ENCODE data around the gene PSMB11. TPM values are rescaled to one million over a fixed set of nuclear protein-coding genes. Genes with fewer than 3 reads are reported as not detected.
"Not testable (repeated sequence)": the region's sequence is repeated elsewhere in the genome, so short reads cannot be mapped to it uniquely, and the experiment has no call there.

Gene PSMB11
- total and polyA plus RNA-seq, 7 donors = 0.03 to 0.51 TPM; not detected in 5

- Histone ChIP-seq H3K9me3 (no peaks in the 10 kb centered on the region), H3K36me3 (ENCODE audit: insufficient read depth in 1 of 2, low read depth in 1 of 2) (no peaks in the 10 kb centered on the region), H3K27me3 (ENCODE audit: insufficient read depth in 3 of 3, low read length in 2 of 3) (no peaks in the 10 kb centered on the region), H3K4me1 (peaks cover 19% of the 10 kb centered on the region), H3K27ac (peak overlapping the region; percentile 77), H3K4me3 (peak overlapping the region; percentile 66)
- intact Hi-C loops (cut with DNase I) = loop anchor here in 1 of 2 donors (2.0 kb wide), 1 partner anchor 26 kb away; the partner anchor contains the start of gene PSMB5
- ATAC-seq (no peak), DNase-seq (no peak)
- 30 to 38% (median 34%) methylated on average over 3 of the region's 3 CpGs for WGBS, 3 donors
- TF ChIP-seq CTCF (IDR thresholded peaks at IDR 0.05) = no peak
Observed at GRCh38 chr14:23008831-23009230, 33.2 kb upstream of the PSMB11 start.

GRCh38 chr14:23009483-23009938, 32.5 kb upstream of the PSMB11 start:
- Histone ChIP-seq H3K36me3 (ENCODE audit: insufficient read depth in 1 of 2, low read depth in 1 of 2) (no peaks in the 10 kb centered on the region), H3K4me1 (peaks cover 19% of the 10 kb centered on the region), H3K27ac (peak overlapping the region; percentile 77), H3K9me3 (no peaks in the 10 kb centered on the region), H3K4me3 (peak overlapping the region; percentile 66), H3K27me3 (ENCODE audit: insufficient read depth in 3 of 3, low read length in 2 of 3) (no peaks in the 10 kb centered on the region)
- intact Hi-C loops (cut with DNase I) = loop anchor here in 1 of 2 donors (2.0 kb wide), 1 partner anchor 25 kb away; the partner anchor contains the start of gene PSMB5
- ATAC-seq = no peak
- no peak for TF ChIP-seq CTCF (IDR thresholded peaks at IDR 0.05)
- no peak for DNase-seq
- WGBS, 3 donors = 19 to 22% (median 20%) methylated on average over 8 of the region's 8 CpGs

GRCh38 chr14:23009939-23010726, 31.9 kb upstream of the PSMB11 start, which contains the start of gene C14orf93:
C14orf93 (minus strand) TSS chr14:23010143; CDS start chr14:22999023, 11,120 bp downstream.
- no peaks in the 10 kb centered on the region for H3K9me3 ChIP-seq
- DNase-seq (peak; percentile 86 to 92), ATAC-seq (peak; percentile 48 to 62 (median 56))
- H3K36me3 ChIP-seq (ENCODE audit: insufficient read depth in 1 of 2, low read depth in 1 of 2) = no peaks in the 10 kb centered on the region
- WGBS, 3 donors = 2 to 3% (median 3%) methylated on average over 28 to 40 of the region's 40 CpGs
- H3K27me3 ChIP-seq (ENCODE audit: insufficient read depth in 3 of 3, low read length in 2 of 3) = no peaks in the 10 kb centered on the region
- H3K27ac ChIP-seq = peak within 1 kb of the TSS; percentile 77
- H3K4me1 ChIP-seq = peaks cover 19% of the 10 kb centered on the region
- intact Hi-C loops (cut with DNase I) = loop anchor here in 1 of 2 donors (2.0 kb wide), 1 partner anchor 25 kb away; the partner anchor contains the start of gene PSMB5
- TF ChIP-seq CTCF (IDR thresholded peaks at IDR 0.05) = no peak
- peak within 1 kb of the TSS; percentile 66 for H3K4me3 ChIP-seq

- 56 to 78% (median 72%) methylated on average over 6 of the region's 6 CpGs for WGBS, 3 donors
- ATAC-seq (no peak), DNase-seq (no peak)
- H3K36me3 ChIP-seq (ENCODE audit: insufficient read depth in 1 of 2, low read depth in 1 of 2) = no peaks in the 10 kb centered on the region
- intact Hi-C loops (cut with DNase I) = no loop called here
- H3K4me3 ChIP-seq = no peak overlapping the region
- no peaks in the 10 kb centered on the region for H3K9me3 ChIP-seq
- H3K27ac ChIP-seq = no peak overlapping the region
- no peak for TF ChIP-seq CTCF (IDR thresholded peaks at IDR 0.05)
- peaks cover 9% of the 10 kb centered on the region for H3K4me1 ChIP-seq
- H3K27me3 ChIP-seq (ENCODE audit: insufficient read depth in 3 of 3, low read length in 2 of 3) = no peaks in the 10 kb centered on the region
Observed at GRCh38 chr14:23013054-23013748, 28.8 kb upstream of the PSMB11 start.

- H3K27ac ChIP-seq; intact Hi-C loops (cut with DNase I); H3K27me3 ChIP-seq (ENCODE audit: insufficient read depth in 3 of 3, low read length in 2 of 3); H3K4me3 ChIP-seq; ATAC-seq; H3K36me3 ChIP-seq (ENCODE audit: insufficient read depth in 1 of 2, low read depth in 1 of 2); H3K4me1 ChIP-seq; H3K9me3 ChIP-seq; DNase-seq: not testable (repeated sequence)
- 87 to 93% (median 88%) methylated on average over 5 of the region's 5 CpGs for WGBS, 3 donors
Observed at GRCh38 chr14:23013749-23014054, 28.3 kb upstream of the PSMB11 start.
